PFSK-1 (cell line): ENCODE data around the gene IGF1R.

Experiments
- SIN3A ChIP-seq: IDR thresholded peaks from 2 replicates; pipeline ENCODE4 v1.6.1; 2012; ENCODE audit warnings: mild to moderate bottlenecking, low read length, moderate library complexity, borderline replicate concordance; ENCODE audit not compliant: insufficient read depth
- TAF1 ChIP-seq: IDR thresholded peaks from 2 replicates; pipeline ENCODE4 v1.6.1; 2012; ENCODE audit warnings: low read length, control low read depth, borderline replicate concordance; ENCODE audit not compliant: insufficient read depth

DNA sequence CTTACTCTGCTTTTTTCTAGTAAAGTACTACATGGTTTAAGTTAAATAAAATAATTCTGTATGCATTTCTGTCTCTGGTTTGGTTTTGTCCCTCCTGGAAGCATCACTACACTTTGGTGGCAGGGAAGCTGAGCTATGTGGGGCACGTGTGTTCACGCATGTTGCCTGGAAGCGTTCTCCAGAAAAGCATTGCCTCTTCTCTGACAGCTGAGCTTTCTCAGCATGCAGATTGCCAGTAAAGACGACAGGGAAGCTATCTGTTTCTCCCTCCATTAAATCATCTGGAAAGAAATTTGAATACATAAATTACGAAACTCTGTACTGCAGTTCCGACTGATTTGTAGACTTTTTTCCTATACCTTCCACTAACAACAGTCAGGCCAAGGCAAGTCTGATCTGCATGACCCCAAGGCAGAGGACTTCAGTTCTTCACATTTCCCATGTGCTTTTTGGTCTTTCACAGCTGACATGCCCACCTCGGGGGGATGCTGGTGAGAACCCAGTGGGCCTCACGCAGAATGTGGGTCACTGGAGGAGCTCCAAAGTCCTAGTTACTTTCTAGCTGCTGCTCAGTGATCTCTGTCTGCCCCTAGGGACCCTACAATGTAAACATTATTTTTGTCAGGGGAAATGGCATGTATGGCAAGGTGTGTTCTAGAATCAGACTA lies 316.3 kb downstream of the IGF1R start:
- TF ChIP-seq TAF1: no peak
- no peak for TF ChIP-seq SIN3A
